Activated naive CD4-positive, alpha-beta T cell treated with Interleukin-2 at 50 U/mL for 16 hours (primary cell): Measurements from ENCODE around the gene DNM1.
"Not testable (repeated sequence)": the region's sequence is repeated elsewhere in the genome, so short reads cannot be mapped to it uniquely, and the experiment has no call there.

Experiments used
- DNase-seq: peaks from one replicate; pipeline ENCODE4 v3.0.0-alpha.2; 2020

Gene DNM1

GRCh38 chr9:128178806-128179431 is 24.3 kb upstream of the DNM1 start:
- no peak for DNase-seq

GRCh38 chr9:128180001-128180400 is 23.2 kb upstream of the DNM1 start:
- no peak for DNase-seq

- no peak for DNase-seq
Observed at GRCh38 chr9:128180447-128180846, 22.7 kb upstream of the DNM1 start.

GRCh38 chr9:128181480-128181879 is 21.7 kb upstream of the DNM1 start:
- DNase-seq: not testable (repeated sequence)

- DNase-seq: no peak
Observed at GRCh38 chr9:128182893-128183588, 20.1 kb upstream of the DNM1 start.

GRCh38 chr9:128185979-128186965 is 16.9 kb upstream of the DNM1 start:
- DNase-seq: no peak

GRCh38 chr9:128187361-128187760 is 15.8 kb upstream of the DNM1 start:
- DNase-seq: no peak

- no peak for DNase-seq
Observed at GRCh38 chr9:128188209-128188608, 15.0 kb upstream of the DNM1 start.

- no peak for DNase-seq
Observed at GRCh38 chr9:128190013-128190412, 13.2 kb upstream of the DNM1 start.

GRCh38 chr9:128190516-128191405 is 12.4 kb upstream of the DNM1 start:
- DNase-seq: no peak

- DNase-seq: peak; percentile 76
Observed at GRCh38 chr9:128191406-128192046, 11.7 kb upstream of the DNM1 start, which contains the start of gene CIZ1. Gene CIZ1, minus strand, starts transcription at chr9:128191572. Its CDS starts 715 bp downstream, at chr9:128190857.

- no peak for DNase-seq
Observed at GRCh38 chr9:128192601-128193371, 10.4 kb upstream of the DNM1 start.

- no peak for DNase-seq
Observed at GRCh38 chr9:128193469-128194096, 9.6 kb upstream of the DNM1 start.

GRCh38 chr9:128201441-128202369 is 1.5 kb upstream of the DNM1 start:
- no peak for DNase-seq

GRCh38 chr9:128202648-128203023 is 543 bp upstream of the DNM1 start:
- no peak for DNase-seq

GRCh38 chr9:128203707-128204551 is 750 bp downstream of the DNM1 start:
- no peak for DNase-seq

- no peak for DNase-seq
Observed at GRCh38 chr9:128204858-128205257, 1.7 kb downstream of the DNM1 start.

GRCh38 chr9:128205296-128205944 is 2.2 kb downstream of the DNM1 start:
- DNase-seq: no peak
